NOMO-1 (cell line): Measurements from ENCODE around the gene SHKBP1.
"Not testable (repeated sequence)": the region's sequence is repeated elsewhere in the genome, so short reads cannot be mapped to it uniquely, and the experiment has no call there.

Experiments used
- DNase-seq, 2 experiments: peaks; one replicate each; lab custom pipeline; 2025; ENCODE audit not compliant: unreplicated experiment in 2 of 2; lab: John Stamatoyannopoulos, UW

SHKBP1 gene

GRCh38 chr19:40553885-40554857 lies 22.5 kb upstream of the SHKBP1 start:
- no peak for DNase-seq

DNA sequence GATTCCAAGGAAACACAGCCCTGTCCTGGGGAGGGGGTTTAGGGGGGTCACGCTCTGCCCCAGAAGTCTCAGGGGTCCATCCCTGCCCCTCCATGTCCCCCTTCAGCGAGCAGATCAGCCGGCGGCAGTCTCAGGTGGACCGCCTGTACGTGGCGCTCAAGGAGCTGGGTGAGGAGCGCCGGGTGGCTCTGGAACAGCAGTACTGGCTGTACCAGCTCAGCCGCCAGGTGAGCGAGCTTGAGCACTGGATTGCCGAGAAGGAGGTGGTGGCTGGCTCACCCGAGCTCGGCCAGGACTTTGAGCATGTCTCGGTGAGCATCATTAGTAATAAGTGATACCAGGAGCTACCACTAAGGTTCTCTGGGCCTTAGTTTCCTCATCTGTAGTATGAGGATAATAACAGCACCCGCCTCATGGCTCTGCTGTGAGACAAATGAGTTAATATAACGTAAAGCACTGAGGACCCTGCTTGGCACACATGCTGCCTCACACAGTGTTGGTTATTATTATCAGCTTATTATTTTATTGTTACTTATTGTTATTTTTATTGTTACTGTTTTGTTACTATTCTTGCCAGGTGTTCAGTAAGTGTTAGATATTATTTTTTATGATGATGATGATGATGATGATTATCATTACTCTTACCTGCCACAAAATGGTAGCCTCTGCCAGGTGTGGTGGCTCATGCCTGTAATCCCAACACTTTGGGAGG lies 20.5 kb upstream of the SHKBP1 start:
- no peak for DNase-seq

- no peak for DNase-seq
Measured at GRCh38 chr19:40556953-40557530, 19.6 kb upstream of the SHKBP1 start.

DNA sequence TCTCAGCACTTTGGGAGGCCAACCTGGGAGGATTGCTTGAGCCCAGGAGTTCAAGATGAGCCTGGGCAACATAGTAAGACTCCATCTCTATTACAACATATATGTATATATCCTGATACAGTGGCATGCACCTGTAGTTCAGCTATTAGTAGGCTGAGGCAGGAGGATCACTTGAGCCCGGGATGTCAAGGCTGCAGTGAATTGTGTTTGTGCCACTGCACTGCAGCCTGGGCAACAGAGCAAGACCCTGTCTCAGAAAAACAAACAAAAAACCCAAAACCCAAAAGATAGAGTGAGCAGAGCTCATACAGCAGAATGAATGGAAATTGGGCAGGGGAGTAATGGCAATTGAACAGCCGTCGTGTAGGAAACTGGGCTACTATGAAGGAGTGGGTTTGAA lies 17.3 kb upstream of the SHKBP1 start:
- no peak for DNase-seq

DNA sequence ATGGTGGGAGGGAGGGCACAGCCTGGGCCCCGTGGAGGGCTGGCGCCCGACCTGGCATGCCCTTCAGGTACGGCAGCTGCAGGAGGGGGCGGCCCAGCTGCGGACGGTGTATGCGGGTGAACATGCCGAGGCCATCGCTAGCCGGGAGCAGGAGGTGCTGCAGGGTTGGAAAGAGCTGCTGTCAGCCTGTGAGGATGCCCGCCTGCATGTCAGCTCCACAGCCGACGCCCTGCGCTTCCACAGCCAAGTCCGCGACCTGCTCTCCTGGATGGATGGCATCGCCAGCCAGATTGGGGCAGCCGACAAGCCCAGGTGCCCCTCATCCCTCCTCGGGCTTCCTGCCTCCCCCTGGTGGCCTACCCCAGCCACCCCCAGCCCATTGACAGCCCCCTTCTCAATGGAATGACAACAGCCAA lies 16.6 kb upstream of the SHKBP1 start:
- no peak for DNase-seq

DNA sequence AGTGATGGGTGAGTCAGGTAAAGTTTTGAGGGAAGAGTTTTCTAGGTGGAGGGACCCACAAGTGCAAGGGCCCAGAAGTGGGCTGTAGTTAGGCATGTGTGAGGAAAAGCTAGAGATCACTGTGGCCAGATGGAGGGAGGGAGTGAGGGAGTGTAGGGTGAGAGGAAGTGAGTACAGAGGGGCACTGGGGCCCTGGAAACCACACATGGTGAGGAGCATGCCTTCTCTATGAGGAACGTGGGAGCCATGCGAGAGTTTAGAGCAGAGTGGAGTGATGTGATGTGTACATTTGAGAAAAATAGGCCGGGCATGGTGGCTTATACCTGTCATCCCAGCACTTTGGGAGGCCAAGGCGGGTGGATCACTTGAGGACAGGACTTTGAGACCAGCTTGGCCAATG lies 14.7 kb upstream of the SHKBP1 start:
- peak; percentile 7 to 17 for DNase-seq

DNA sequence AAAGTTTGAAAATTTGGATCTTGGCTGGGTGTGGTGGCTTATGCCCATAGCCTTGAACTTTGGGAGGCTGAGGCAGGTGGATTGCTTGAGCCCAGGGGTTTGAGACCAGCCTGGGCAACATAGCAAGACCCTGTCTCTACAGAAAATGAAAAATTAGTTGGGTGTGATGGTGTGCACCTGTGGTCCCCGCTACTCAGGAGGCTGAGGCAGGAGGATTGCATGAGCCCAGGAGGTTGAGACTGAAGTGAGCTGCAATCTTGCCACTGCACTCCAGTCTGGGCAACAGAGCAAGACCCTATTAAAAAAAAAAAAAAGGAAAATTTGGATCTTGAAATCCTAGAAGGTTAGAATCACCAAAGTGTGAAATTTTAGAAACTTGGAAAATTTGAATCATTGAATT lies 12.1 kb upstream of the SHKBP1 start:
- DNase-seq: not testable (repeated sequence)

- DNase-seq: no peak
Measured at GRCh38 chr19:40565355-40565754, 11.3 kb upstream of the SHKBP1 start.

- DNase-seq: no peak
Measured at GRCh38 chr19:40565910-40566495, 10.7 kb upstream of the SHKBP1 start.

- DNase-seq: no peak
Measured at GRCh38 chr19:40567040-40567749, 9.5 kb upstream of the SHKBP1 start.

- DNase-seq: no peak
Measured at GRCh38 chr19:40567750-40568494, 8.8 kb upstream of the SHKBP1 start.

DNA sequence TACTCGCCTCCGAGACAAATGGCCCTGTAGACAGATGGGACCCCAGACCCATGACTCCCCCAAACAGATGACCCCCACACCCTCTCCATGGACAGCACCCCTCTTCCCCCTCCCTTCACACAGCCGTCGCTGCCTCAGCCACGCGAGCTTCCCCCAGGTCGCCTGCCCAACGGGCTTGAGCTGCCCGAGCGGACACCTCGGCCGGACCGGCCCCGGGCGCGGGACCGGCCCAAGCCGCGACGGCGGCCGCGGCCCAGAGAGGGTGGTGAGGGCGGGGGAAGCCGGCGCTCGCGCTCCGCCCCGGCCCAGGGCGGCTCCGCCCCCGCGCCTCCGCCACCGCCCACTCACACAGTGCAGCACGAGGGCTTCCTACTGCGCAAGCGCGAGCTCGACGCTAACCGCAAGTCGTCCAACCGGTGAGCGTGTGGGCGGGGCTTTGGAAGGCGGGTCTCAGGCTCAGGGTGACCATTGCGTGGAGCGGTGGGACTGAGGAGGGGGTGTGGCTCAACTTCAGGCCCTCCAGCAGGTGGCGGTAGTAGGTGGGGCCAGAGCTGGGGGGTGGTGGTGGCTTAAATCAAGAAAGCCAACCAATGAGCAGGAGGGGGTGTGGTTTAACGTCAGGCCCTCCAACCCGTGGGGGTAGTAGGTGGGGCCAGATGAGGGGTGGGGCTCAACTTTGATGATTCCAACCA lies 6.2 kb upstream of the SHKBP1 start:
- peak; percentile 97 to 99 for DNase-seq

- no peak for DNase-seq
Measured at GRCh38 chr19:40571005-40571318, 5.7 kb upstream of the SHKBP1 start.

DNA sequence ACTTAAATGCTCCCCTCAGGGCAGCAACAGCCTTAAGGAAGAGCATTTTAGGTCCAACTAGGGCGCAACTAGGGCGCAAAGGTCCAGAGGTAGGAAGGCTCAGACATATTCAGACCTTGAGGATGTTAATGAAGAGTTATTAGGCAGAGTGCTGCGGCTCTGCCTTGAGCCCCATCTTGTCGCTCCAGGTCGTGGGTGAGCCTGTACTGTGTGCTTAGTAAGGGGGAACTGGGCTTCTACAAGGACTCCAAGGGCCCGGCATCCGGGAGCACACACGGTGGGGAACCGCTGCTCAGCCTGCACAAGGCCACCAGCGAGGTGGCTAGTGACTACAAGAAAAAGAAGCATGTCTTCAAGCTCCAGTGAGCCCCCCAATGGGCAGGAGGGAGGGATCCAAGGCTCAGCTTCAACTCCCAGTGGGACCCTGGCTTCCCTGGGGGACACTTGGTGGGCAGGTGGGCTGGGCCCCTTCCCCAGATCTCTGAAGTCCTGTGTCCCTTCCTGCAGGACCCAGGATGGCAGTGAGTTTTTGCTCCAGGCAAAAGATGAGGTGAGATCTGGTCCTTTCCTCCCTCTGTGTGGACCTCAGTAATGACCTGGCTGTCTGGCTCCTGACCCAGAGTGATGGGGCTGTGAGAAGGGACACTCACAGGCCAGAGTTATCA lies 4.7 kb upstream of the SHKBP1 start:
- no peak for DNase-seq

DNA sequence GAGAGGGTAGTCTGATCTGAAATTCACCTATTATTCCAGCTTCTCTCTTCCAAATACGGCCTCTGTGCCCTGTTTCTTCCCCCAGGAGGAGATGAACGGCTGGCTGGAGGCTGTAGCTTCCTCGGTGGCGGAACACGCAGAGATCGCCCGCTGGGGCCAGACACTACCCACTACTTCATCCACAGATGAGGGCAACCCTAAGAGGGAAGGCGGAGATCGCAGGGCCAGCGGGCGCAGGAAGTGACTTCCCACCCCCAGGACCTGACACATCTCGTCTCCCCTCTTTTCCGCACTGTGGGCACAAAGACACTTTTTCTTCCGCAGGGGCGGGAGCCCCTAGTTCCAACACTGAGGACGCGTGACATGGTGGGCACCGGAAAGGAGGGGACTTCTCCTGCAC lies 1.3 kb upstream of the SHKBP1 start:
- no peak for DNase-seq

DNA sequence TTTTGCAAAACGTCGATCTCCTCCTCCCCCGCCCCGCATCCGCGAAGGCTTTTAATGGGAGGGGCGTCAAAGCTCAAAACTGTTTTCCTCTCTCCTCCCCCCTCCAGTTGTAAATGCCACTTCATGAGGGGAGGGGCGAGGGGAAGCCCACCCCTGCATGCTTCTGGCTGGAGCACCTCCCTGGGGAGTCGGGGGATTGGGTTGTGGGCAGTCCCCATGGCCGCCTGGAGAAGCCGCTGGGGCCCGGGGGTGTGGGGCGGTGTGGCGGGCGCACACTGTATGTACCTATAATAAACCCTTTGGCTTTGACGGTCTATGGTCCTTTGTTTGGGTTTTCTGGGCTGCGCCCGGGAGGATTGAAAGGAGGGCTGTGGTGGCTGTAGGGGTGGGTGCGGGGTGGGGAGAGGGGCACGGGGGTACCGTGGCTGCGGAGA lies 505 bp upstream of the SHKBP1 start:
- peak; percentile 47 to 48 for DNase-seq

DNA sequence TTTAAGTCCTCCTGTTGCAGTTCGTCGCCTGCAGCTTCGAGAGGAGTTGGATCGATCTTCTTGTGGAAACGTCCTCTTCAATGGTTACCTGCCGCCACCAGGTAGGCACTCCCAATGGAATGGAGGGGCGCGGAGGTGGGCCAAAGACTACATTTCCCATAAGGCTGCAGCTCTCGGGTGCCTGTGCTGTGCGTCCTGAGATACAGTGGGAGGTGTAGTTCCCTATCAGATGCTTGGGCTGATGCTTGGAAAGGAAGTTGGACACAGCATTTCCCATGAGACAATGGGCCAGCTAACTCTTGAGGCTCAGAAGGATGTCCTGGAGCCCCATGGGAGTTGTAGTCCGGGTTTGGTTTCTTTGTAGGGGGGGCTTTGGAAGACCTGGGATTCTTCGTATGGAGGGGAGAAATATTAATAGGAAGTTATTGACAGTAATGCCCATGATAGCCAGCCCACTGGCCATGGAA lies 1.8 kb downstream of the SHKBP1 start:
- peak; percentile 57 to 72 for DNase-seq

DNA sequence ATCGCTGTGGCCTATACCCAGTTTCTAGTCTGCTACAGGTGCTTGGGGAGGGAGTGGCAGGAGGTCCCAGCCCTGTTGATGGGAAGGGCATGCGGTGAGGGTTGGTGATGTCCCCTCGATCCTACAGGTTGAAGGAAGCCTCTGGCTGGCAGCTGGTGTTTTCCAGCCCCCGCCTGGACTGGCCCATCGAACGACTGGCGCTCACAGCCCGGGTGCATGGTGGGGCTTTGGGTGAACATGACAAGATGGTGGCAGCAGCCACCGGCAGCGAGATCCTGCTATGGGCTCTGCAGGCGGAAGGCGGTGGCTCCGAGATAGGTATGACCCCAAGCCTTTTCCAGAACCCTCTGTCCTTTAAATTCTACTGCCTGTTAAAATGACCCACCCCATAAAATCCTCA lies 3.9 kb downstream of the SHKBP1 start:
- no peak for DNase-seq

DNA sequence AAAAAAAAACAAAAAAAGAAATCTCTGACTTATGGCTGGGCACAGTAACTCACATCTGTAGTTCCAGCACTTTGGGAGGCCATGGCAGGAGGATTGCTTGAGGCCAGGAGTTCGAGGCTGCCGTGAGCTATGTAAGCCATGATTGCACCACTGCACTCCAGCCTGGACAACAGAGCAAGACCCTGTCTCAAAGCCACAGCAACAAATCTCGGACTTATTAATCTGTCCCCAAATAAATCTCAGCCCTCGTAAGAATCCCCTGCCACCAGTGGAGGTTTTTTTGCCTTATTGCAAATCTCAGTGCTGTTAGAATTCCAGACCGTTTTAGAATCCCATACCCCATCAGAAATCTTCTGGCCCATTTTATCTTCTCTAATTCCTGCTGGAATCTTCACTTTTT lies 4.9 kb downstream of the SHKBP1 start:
- DNase-seq: no peak
